Keratinocyte (primary cell): ENCODE measurements around the gene RUNX1. TPM values are rescaled to one million over a fixed set of nuclear protein-coding genes. Genes with fewer than 3 reads are reported as not detected.

Experiments used
- DNase-seq: peaks from one replicate; pipeline ENCODE4 v3.0.0-alpha.2; 2011; ENCODE audit warnings: low read depth, missing footprints, low spot score
- FAIRE-seq: peaks from 2 replicates; lab custom pipeline; 2011; peaks lifted over from hg19 to GRCh38; lab: Jason Lieb, UNC
- H2AFZ ChIP-seq: 2 replicates; pipeline ENCODE4 v1.6.0; 2012; ENCODE audit warnings: low read length, control low read depth, inconsistent platforms; ENCODE audit not compliant: control insufficient read depth
- H3K27ac ChIP-seq: 2 replicates; pipeline ENCODE4 v1.5.1; 2011; ENCODE audit warnings: low read length; ENCODE audit not compliant: control insufficient read depth, insufficient read depth
- H3K27me3 ChIP-seq: 3 replicates; pipeline ENCODE4 v1.6.0; 2011; ENCODE audit warnings: low read length; ENCODE audit not compliant: control insufficient read depth, insufficient read depth; ENCODE audit errors: extremely low read depth
- H3K36me3 ChIP-seq, 2 experiments: 2 replicates in 1 of 2; 3 replicates in 1 of 2; pipeline ENCODE4 v1.5.1; 2011; ENCODE audit warnings: low read length in 2 of 2, mild to moderate bottlenecking in 1 of 2; ENCODE audit not compliant: control insufficient read depth in 2 of 2, insufficient read depth in 2 of 2; ENCODE audit errors: extremely low read depth in 1 of 2
- H3K4me1 ChIP-seq: 3 replicates; pipeline ENCODE4 v1.5.1; 2011; ENCODE audit warnings: low read length; ENCODE audit not compliant: control insufficient read depth, insufficient read depth; ENCODE audit errors: extremely low read depth
- H3K4me2 ChIP-seq: 3 replicates; pipeline ENCODE4 v1.6.0; 2011; ENCODE audit warnings: low read depth, low read length; ENCODE audit not compliant: control insufficient read depth, insufficient read depth; ENCODE audit errors: extremely low read depth
- H3K4me3 ChIP-seq, 3 experiments: fragments of 200-600 bp in 1 of 3; sonication (generic) in 1 of 3; 2 replicates in 2 of 3; 3 replicates in 1 of 3; pipeline ENCODE4 v1.5.1; 2011 to 2016; ENCODE audit warnings: low read length in 3 of 3, mild to moderate bottlenecking in 3 of 3, control low read depth in 2 of 3, inconsistent platforms in 1 of 3, low read depth in 1 of 3, mixed read lengths in 1 of 3, mixed run types in 1 of 3, moderate library complexity in 1 of 3; ENCODE audit not compliant: control insufficient read depth in 2 of 3, insufficient read depth in 2 of 3; ENCODE audit errors: extremely low read depth in 1 of 3
- H3K79me2 ChIP-seq: 2 replicates; pipeline ENCODE4 v1.6.0; 2012; ENCODE audit warnings: low read length; ENCODE audit not compliant: control insufficient read depth, insufficient read depth
- H3K9ac ChIP-seq: 3 replicates; pipeline ENCODE4 v1.6.0; 2011; ENCODE audit warnings: low read length; ENCODE audit not compliant: control insufficient read depth, insufficient read depth; ENCODE audit errors: extremely low read depth
- H3K9me1 ChIP-seq: 3 replicates; pipeline ENCODE4 v1.6.0; 2011; ENCODE audit warnings: low read length; ENCODE audit not compliant: control insufficient read depth, insufficient read depth; ENCODE audit errors: extremely low read depth
- H3K9me3 ChIP-seq: 2 replicates; pipeline ENCODE4 v1.5.1; 2012; ENCODE audit warnings: low read depth, low read length; ENCODE audit not compliant: control insufficient read depth
- H4K20me1 ChIP-seq: 3 replicates; pipeline ENCODE4 v1.6.0; 2011; ENCODE audit warnings: low read length; ENCODE audit not compliant: control insufficient read depth, insufficient read depth; ENCODE audit errors: extremely low read depth
- EZH2 ChIP-seq: IDR thresholded peaks from one replicate; pipeline ENCODE4 v1.6.1; 2012; ENCODE audit warnings: inconsistent platforms, mild to moderate bottlenecking, low read length, moderate library complexity
- dilution Hi-C: fragments of 300-500 bp; cut with MboI; formaldehyde crosslinking; loops from one replicate; pipeline ENCODE4 v1.7.0; 2020; ENCODE audit warnings: low sequenced_read_pairs; ENCODE audit not compliant: extremely low pct_ligation_motif_present
- polyA plus RNA-seq, 5 experiments: library from polyadenylated mRNA; depleted of rRNA in 3 of 5; stranded (reverse) in 3 of 5; stranded (forward) in 1 of 5; unstranded in 1 of 5; fragments of >200 nt; gene quantifications; 1 replicate in 1 of 5; 2 replicates in 3 of 5; 3 replicates in 1 of 5; pipeline versions ENCODE4 v1.2.1 to v1.2.3, GENCODE V29; 2011 to 2012; ENCODE audit warnings: missing spikeins in 2 of 5, low read depth in 1 of 5, low replicate concordance in 1 of 5
- TF ChIP-seq, protein P1 (sequence below), 3 experiments: IDR thresholded peaks in 1 of 3; conservative IDR thresholded peaks in 1 of 3; optimal IDR thresholded peaks in 1 of 3; 2 replicates in 2 of 3; 3 replicates in 1 of 3; pipeline versions ENCODE3 to v1.5.1; 2011; ENCODE audit warnings: low read length in 3 of 3, mild to moderate bottlenecking in 3 of 3, moderate library complexity in 2 of 3, control low read depth in 1 of 3, inconsistent platforms in 1 of 3; ENCODE audit not compliant: insufficient read depth in 2 of 3; ENCODE audit errors: extremely low read depth in 1 of 3

The RUNX1 gene
- polyA plus RNA-seq, 1 donor (not counting 4 experiments of a cell fraction or from before 2014, with no cell fraction given): 44.9 TPM

GRCh38 chr21:34883491-34884271 lies 165.4 kb downstream of the RUNX1 start:
- Histone ChIP-seq H3K9ac (peak overlapping the region; percentile 92), H2AFZ (no peak overlapping the region), H3K9me1 (peaks cover 2% of the 10 kb centered on the region), H3K27me3 (no peaks in the 10 kb centered on the region), H3K4me1 (peaks cover 34% of the 10 kb centered on the region), H3K27ac (peak overlapping the region; percentile 97), H3K36me3 (peaks cover 21 to 45% of the 10 kb centered on the region in 2 experiments), H3K9me3 (no peaks in the 10 kb centered on the region), H3K79me2 (peaks cover 97% of the 10 kb centered on the region), H3K4me2 (peak overlapping the region; percentile 93), H3K4me3 (peak overlapping the region; percentile 85 to 96 (median 94)), H4K20me1 (peaks cover 25% of the 10 kb centered on the region)
- FAIRE-seq: no peak
- peak; percentile 7 for DNase-seq
- no peak for TF ChIP-seq EZH2
- TF ChIP-seq, protein P1, sequence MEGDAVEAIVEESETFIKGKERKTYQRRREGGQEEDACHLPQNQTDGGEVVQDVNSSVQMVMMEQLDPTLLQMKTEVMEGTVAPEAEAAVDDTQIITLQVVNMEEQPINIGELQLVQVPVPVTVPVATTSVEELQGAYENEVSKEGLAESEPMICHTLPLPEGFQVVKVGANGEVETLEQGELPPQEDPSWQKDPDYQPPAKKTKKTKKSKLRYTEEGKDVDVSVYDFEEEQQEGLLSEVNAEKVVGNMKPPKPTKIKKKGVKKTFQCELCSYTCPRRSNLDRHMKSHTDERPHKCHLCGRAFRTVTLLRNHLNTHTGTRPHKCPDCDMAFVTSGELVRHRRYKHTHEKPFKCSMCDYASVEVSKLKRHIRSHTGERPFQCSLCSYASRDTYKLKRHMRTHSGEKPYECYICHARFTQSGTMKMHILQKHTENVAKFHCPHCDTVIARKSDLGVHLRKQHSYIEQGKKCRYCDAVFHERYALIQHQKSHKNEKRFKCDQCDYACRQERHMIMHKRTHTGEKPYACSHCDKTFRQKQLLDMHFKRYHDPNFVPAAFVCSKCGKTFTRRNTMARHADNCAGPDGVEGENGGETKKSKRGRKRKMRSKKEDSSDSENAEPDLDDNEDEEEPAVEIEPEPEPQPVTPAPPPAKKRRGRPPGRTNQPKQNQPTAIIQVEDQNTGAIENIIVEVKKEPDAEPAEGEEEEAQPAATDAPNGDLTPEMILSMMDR (optimal IDR thresholded peaks at IDR 0.05 in 1 of 3, IDR thresholded peaks at IDR 0.05 in 1 of 3, conservative IDR thresholded peaks at IDR 0.05 in 1 of 3; ENCODE audit: extremely low read depth in 1 of 3, insufficient read depth in 2 of 3, low read length in 3 of 3): no peak
- dilution Hi-C loops: no loop called here

DNA sequence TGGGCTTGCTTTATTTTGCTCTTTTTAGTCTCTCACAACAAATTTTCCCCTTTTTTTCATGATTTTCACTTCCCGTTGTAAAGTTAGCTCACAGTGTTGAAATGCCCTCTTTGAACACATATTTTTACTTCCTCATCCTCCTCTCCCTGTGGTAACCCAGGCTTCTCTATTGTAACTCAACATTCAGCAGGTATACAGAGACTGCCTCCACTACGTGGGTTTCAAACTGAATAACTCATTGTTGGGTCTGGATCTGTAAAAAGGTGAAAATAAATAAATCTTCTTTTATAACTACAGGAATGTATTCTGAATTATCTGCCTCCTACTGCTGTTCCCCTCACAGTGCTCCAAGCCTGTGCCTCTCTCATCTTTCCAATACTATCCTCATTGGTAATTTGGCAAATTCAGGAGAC lies 166.4 kb downstream of the RUNX1 start:
- peak overlapping the region; percentile 97 for H3K27ac ChIP-seq
- peaks cover 99% of the 10 kb centered on the region for H3K79me2 ChIP-seq
- dilution Hi-C loops: no loop called here
- TF ChIP-seq, protein P1 (optimal IDR thresholded peaks at IDR 0.05 in 1 of 3, IDR thresholded peaks at IDR 0.05 in 1 of 3, conservative IDR thresholded peaks at IDR 0.05 in 1 of 3; ENCODE audit: extremely low read depth in 1 of 3, insufficient read depth in 2 of 3, low read length in 3 of 3): no peak
- TF ChIP-seq EZH2: no peak
- H3K27me3 ChIP-seq: no peaks in the 10 kb centered on the region
- peaks cover 29% of the 10 kb centered on the region for H4K20me1 ChIP-seq
- H3K36me3 ChIP-seq: peaks cover 26 to 51% of the 10 kb centered on the region in 2 experiments
- peaks cover 43% of the 10 kb centered on the region for H3K4me1 ChIP-seq
- peak overlapping the region; percentile 93 for H3K4me2 ChIP-seq
- peaks cover 2% of the 10 kb centered on the region for H3K9me1 ChIP-seq
- DNase-seq (no peak), FAIRE-seq (no peak)
- peak overlapping the region; percentile 85 to 96 (median 94) for H3K4me3 ChIP-seq
- H2AFZ ChIP-seq: no peak overlapping the region
- no peaks in the 10 kb centered on the region for H3K9me3 ChIP-seq
- peak overlapping the region; percentile 92 for H3K9ac ChIP-seq
